Measurements from ENCODE around the gene CCNL2. TPM values are rescaled to one million over a fixed set of nuclear protein-coding genes. Genes with fewer than 3 reads are reported as not detected.
"Not testable (repeated sequence)": the region's sequence is repeated elsewhere in the genome, so short reads cannot be mapped to it uniquely, and the experiment has no call there.

The CCNL2 gene
- total and polyA plus RNA-seq, 2 donors (not counting 1 experiment from before 2014, with no cell fraction given) = 102 to 116 TPM

GRCh38 chr1:1430992-1431844 lies 32.1 kb upstream of the CCNL2 start:
- no peak for DNase-seq (ENCODE audit: low read depth in 2 of 2)
- Histone ChIP-seq H3K4me1 (ENCODE audit: control insufficient read depth, extremely low read depth, insufficient read depth, low read length) (peaks cover 29% of the 10 kb centered on the region), H3K9me3 (ENCODE audit: control insufficient read depth, insufficient read depth, low read depth, low read length) (no peaks in the 10 kb centered on the region), H3K4me3 (replicated peaks in 1 of 4; ENCODE audit: control extremely low read depth in 1 of 4, insufficient read depth in 1 of 4, low read depth in 3 of 4, low read length in 4 of 4) (no peak overlapping the region), H3K36me3 (ENCODE audit: control insufficient read depth, insufficient read depth, low read length) (no peaks in the 10 kb centered on the region), H3K4me2 (ENCODE audit: extremely low read depth, insufficient read depth, low read length) (no peak overlapping the region), H3K79me2 (ENCODE audit: control insufficient read depth, insufficient read depth, low read length) (no peaks in the 10 kb centered on the region), H4K20me1 (ENCODE audit: control insufficient read depth, extremely low read depth, insufficient read depth, low read length) (no peaks in the 10 kb centered on the region), H3K9ac (ENCODE audit: insufficient read depth, low read length) (no peak overlapping the region), H3K27ac (ENCODE audit: insufficient read depth, low read length) (no peak overlapping the region), H3K27me3 (ENCODE audit: control insufficient read depth, insufficient read depth, low read length) (no peaks in the 10 kb centered on the region), H2AFZ (ENCODE audit: low read length) (no peak overlapping the region)
- TF ChIP-seq, protein P1, sequence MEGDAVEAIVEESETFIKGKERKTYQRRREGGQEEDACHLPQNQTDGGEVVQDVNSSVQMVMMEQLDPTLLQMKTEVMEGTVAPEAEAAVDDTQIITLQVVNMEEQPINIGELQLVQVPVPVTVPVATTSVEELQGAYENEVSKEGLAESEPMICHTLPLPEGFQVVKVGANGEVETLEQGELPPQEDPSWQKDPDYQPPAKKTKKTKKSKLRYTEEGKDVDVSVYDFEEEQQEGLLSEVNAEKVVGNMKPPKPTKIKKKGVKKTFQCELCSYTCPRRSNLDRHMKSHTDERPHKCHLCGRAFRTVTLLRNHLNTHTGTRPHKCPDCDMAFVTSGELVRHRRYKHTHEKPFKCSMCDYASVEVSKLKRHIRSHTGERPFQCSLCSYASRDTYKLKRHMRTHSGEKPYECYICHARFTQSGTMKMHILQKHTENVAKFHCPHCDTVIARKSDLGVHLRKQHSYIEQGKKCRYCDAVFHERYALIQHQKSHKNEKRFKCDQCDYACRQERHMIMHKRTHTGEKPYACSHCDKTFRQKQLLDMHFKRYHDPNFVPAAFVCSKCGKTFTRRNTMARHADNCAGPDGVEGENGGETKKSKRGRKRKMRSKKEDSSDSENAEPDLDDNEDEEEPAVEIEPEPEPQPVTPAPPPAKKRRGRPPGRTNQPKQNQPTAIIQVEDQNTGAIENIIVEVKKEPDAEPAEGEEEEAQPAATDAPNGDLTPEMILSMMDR (conservative IDR thresholded peaks at IDR 0.05 in 1 of 2, IDR thresholded peaks at IDR 0.05 in 1 of 2; ENCODE audit: low read depth in 1 of 2, low read length in 2 of 2) = no peak
- no peak for TF ChIP-seq EZH2 (IDR thresholded peaks at IDR 0.05; ENCODE audit: low read length, missing control alignments)

DNA sequence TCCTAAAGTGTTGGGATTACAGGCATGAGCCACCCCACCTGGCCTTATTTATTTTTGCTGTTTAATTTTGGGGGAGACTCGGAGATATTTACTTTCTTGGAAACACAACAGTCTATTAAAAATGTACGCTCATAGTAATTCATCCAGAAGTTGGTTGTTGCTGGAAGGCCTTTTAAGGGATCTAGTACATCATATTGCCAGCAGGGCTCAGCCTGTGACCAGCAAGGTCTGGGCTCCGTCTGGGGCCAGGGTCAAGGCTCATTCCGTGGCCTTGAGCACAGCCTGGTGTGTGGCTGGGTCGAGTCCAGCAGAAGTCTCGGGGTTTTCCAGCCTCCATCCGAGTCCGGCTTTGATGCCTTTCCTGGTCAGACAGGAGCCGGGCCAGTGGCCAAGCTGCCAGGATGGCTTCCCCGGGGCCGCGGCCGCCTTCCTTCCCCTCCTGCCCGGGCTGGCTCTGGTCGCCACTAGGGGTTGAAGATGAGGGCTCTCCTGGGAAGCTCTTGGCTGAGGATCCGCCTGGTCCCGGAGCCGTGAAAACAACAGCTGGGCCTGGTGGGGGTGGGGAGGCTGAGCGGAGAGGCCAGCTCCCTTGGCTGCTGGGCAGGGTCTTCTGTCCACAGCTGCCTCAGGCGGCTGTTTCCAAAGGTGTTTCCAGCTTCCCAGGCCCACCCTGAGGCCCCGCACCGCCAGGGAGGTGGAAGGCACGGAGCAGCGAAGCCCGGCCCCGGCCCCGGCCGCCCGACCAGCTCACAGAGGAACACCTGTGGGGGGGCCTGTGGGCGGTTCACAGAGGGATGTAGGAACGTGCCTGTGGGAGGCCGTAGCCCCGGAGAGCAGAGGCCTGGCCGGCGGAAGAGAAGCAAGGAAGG lies 31.2 kb upstream of the CCNL2 start:
- Histone ChIP-seq H3K27ac (ENCODE audit: insufficient read depth, low read length) (peak overlapping the region; percentile 47), H3K9me3 (ENCODE audit: control insufficient read depth, insufficient read depth, low read depth, low read length) (no peaks in the 10 kb centered on the region), H3K4me1 (ENCODE audit: control insufficient read depth, extremely low read depth, insufficient read depth, low read length) (peaks cover 29% of the 10 kb centered on the region), H4K20me1 (ENCODE audit: control insufficient read depth, extremely low read depth, insufficient read depth, low read length) (no peaks in the 10 kb centered on the region), H3K27me3 (ENCODE audit: control insufficient read depth, insufficient read depth, low read length) (no peaks in the 10 kb centered on the region), H3K9ac (ENCODE audit: insufficient read depth, low read length) (peak overlapping the region; percentile 46), H2AFZ (ENCODE audit: low read length) (peak overlapping the region; percentile 73), H3K36me3 (ENCODE audit: control insufficient read depth, insufficient read depth, low read length) (no peaks in the 10 kb centered on the region), H3K4me2 (ENCODE audit: extremely low read depth, insufficient read depth, low read length) (peak overlapping the region; percentile 51), H3K4me3 (replicated peaks in 1 of 4; ENCODE audit: control extremely low read depth in 1 of 4, insufficient read depth in 1 of 4, low read depth in 3 of 4, low read length in 4 of 4) (no peak overlapping the region), H3K79me2 (ENCODE audit: control insufficient read depth, insufficient read depth, low read length) (no peaks in the 10 kb centered on the region)
- DNase-seq (ENCODE audit: low read depth in 2 of 2) = peak; percentile 59 to 75
- TF ChIP-seq, protein P1 (conservative IDR thresholded peaks at IDR 0.05 in 1 of 2, IDR thresholded peaks at IDR 0.05 in 1 of 2; ENCODE audit: low read depth in 1 of 2, low read length in 2 of 2) = peak in 1 of 2 donors; percentile 17
- no peak for TF ChIP-seq EZH2 (IDR thresholded peaks at IDR 0.05; ENCODE audit: low read length, missing control alignments)

- H3K79me2 ChIP-seq (ENCODE audit: control insufficient read depth, insufficient read depth, low read length) = no peaks in the 10 kb centered on the region
- H3K4me1 ChIP-seq (ENCODE audit: control insufficient read depth, extremely low read depth, insufficient read depth, low read length) = peaks cover 25% of the 10 kb centered on the region
- peak; percentile 35 to 41 for DNase-seq (ENCODE audit: low read depth in 2 of 2)
- TF ChIP-seq EZH2 (IDR thresholded peaks at IDR 0.05; ENCODE audit: low read length, missing control alignments) = no peak
- TF ChIP-seq, protein P1 (conservative IDR thresholded peaks at IDR 0.05 in 1 of 2, IDR thresholded peaks at IDR 0.05 in 1 of 2; ENCODE audit: low read depth in 1 of 2, low read length in 2 of 2) = no peak
- no peak overlapping the region for H3K9ac ChIP-seq (ENCODE audit: insufficient read depth, low read length)
- H4K20me1 ChIP-seq (ENCODE audit: control insufficient read depth, extremely low read depth, insufficient read depth, low read length) = no peaks in the 10 kb centered on the region
- H3K4me2 ChIP-seq (ENCODE audit: extremely low read depth, insufficient read depth, low read length) = no peak overlapping the region
- H3K27me3 ChIP-seq (ENCODE audit: control insufficient read depth, insufficient read depth, low read length) = no peaks in the 10 kb centered on the region
- no peak overlapping the region for H3K4me3 ChIP-seq (replicated peaks in 1 of 4; ENCODE audit: control extremely low read depth in 1 of 4, insufficient read depth in 1 of 4, low read depth in 3 of 4, low read length in 4 of 4)
- no peaks in the 10 kb centered on the region for H3K36me3 ChIP-seq (ENCODE audit: control insufficient read depth, insufficient read depth, low read length)
- no peak overlapping the region for H3K27ac ChIP-seq (ENCODE audit: insufficient read depth, low read length)
- H2AFZ ChIP-seq (ENCODE audit: low read length) = no peak overlapping the region
- H3K9me3 ChIP-seq (ENCODE audit: control insufficient read depth, insufficient read depth, low read depth, low read length) = no peaks in the 10 kb centered on the region
These were observed 30.5 kb upstream of the CCNL2 start for GRCh38 chr1:1429671-1430073.

DNA sequence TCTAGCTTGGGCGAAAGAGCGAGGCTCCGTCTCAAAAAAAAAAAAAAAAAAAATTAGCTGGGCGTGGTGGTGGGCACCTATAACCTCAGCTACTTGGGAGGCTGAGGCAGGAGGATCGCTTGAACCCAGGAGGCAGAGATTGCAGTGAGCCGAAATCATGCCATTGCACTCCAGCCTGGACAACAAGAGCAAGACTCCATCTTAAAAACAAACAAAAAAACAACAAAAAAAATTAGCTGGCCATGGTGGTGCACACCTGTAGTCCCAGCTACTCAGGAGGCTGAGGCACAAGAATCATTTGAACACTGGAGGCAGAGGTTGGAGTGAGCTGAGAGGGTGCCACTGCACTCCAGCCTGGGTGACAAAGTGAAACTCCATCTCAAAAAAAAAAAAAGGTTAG lies 29.8 kb upstream of the CCNL2 start:
- not testable (repeated sequence) for H3K79me2 ChIP-seq (ENCODE audit: control insufficient read depth, insufficient read depth, low read length); H3K4me3 ChIP-seq (replicated peaks in 1 of 4; ENCODE audit: control extremely low read depth in 1 of 4, insufficient read depth in 1 of 4, low read depth in 3 of 4, low read length in 4 of 4); H3K36me3 ChIP-seq (ENCODE audit: control insufficient read depth, insufficient read depth, low read length); H3K9ac ChIP-seq (ENCODE audit: insufficient read depth, low read length); H3K27me3 ChIP-seq (ENCODE audit: control insufficient read depth, insufficient read depth, low read length); H3K4me2 ChIP-seq (ENCODE audit: extremely low read depth, insufficient read depth, low read length); H3K9me3 ChIP-seq (ENCODE audit: control insufficient read depth, insufficient read depth, low read depth, low read length); H2AFZ ChIP-seq (ENCODE audit: low read length); DNase-seq (ENCODE audit: low read depth in 2 of 2); H4K20me1 ChIP-seq (ENCODE audit: control insufficient read depth, extremely low read depth, insufficient read depth, low read length); H3K27ac ChIP-seq (ENCODE audit: insufficient read depth, low read length)
- H3K4me1 ChIP-seq (ENCODE audit: control insufficient read depth, extremely low read depth, insufficient read depth, low read length) = peaks cover 19% of the 10 kb centered on the region

All from fibroblast of lung (primary cell).